ENCODE data around the gene DNAJC22.
"Not testable (repeated sequence)": the region's sequence is repeated elsewhere in the genome, so short reads cannot be mapped to it uniquely, and the experiment has no call there.

GRCh38 chr12:49333778-49334177 lies 12.9 kb upstream of the DNAJC22 start:
- TF ChIP-seq ZNF558 (CRISPR knock-in tag; IDR thresholded peaks at IDR 0.05; ENCODE audit: borderline replicate concordance); ASH2L (IDR thresholded peaks at IDR 0.05; ENCODE audit: insufficient read length, low read depth, low read length); CHD2 (IDR thresholded peaks at IDR 0.05; ENCODE audit: low read depth, low read length); CTCF (CRISPR knock-in tag; IDR thresholded peaks at IDR 0.05); SP1 (IDR thresholded peaks at IDR 0.05); SP1 (CRISPR knock-in tag; IDR thresholded peaks at IDR 0.05); REPIN1 (CRISPR knock-in tag; IDR thresholded peaks at IDR 0.05; ENCODE audit: borderline replicate concordance, low read depth): not testable (repeated sequence)
